ENCODE results near the gene DDX6. TPM values are rescaled to one million over a fixed set of nuclear protein-coding genes. Genes with fewer than 3 reads are reported as not detected.

DDX6 gene
- total and polyA plus RNA-seq, 2 of the 8 experiments (the other 6 are each of a cell fraction or from before 2014, with no cell fraction given) = 29.8 to 181 TPM

DNA sequence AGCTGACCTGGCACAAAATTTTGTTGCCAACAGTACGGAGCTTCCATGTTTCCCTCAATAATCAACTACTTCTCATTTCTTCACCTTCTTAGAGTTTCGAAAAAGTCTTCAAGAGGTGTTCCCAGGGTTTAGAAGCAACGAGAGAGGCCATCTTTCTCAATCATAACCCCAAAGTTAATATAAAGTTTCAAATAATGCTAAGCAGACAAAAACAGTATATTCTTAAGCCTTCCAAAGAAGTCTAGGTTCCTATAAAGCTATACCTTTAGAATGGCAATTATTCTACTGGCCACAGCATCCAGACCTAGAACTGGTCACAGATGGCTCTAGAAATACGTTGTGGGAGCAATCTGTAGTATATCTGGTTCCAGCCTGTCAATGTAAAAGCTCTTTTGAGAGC lies 16.9 kb downstream of the DDX6 start:
- H4K8ac ChIP-seq (ENCODE audit: extremely low read depth, insufficient read depth, low read length) = no peak overlapping the region
- H3K27me3 ChIP-seq (replicated peaks in 1 of 4; ENCODE audit: control insufficient read depth in 3 of 4, extremely low read depth in 1 of 4, insufficient read depth in 3 of 4, low read length in 3 of 4) = no peaks in the 10 kb centered on the region
- H2AK5ac ChIP-seq (ENCODE audit: low read depth, low read length) = no peak overlapping the region
- H2BK5ac ChIP-seq (ENCODE audit: low read depth, low read length) = no peak overlapping the region
- H3K9me3 ChIP-seq (ENCODE audit: insufficient read depth in 2 of 2, low read depth in 1 of 2, low read length in 1 of 2) = no peaks in the 10 kb centered on the region
- H2BK12ac ChIP-seq (ENCODE audit: low read depth, low read length) = no peak overlapping the region
- H3K4me2 ChIP-seq (ENCODE audit: insufficient read depth in 1 of 2, low read depth in 2 of 2, low read length in 2 of 2) = no peak overlapping the region
- H3K4ac ChIP-seq (replicated peaks; ENCODE audit: insufficient read length, low read depth, low read length) = no peak overlapping the region
- H3K79me1 ChIP-seq (ENCODE audit: low read depth, low read length) = peaks cover 7% of the 10 kb centered on the region
- no peak overlapping the region for H3K4me3 ChIP-seq (ENCODE audit: extremely low read depth in 1 of 4, insufficient read depth in 2 of 4, low read depth in 3 of 4, low read length in 4 of 4)
- peaks cover 11 to 96% of the 10 kb centered on the region in 2 experiments for H3K79me2 ChIP-seq (ENCODE audit: control insufficient read depth in 1 of 2, insufficient read depth in 2 of 2, low read length in 2 of 2)
- H4K5ac ChIP-seq (ENCODE audit: insufficient read length, low read depth, low read length) = no peak overlapping the region
- H3K14ac ChIP-seq (ENCODE audit: insufficient read length) = no peak overlapping the region
- POLR2A ChIA-PET (ENCODE audit: partially characterized antibody) = interaction anchor here (0.6 to 3.1 kb wide), 3 partner anchors 12 to 20 kb away, joined by 3 to 17 read pairs (median 3); partner anchors contain the start of gene DDX6
- H2AFZ ChIP-seq (ENCODE audit: low read length) = no peak overlapping the region
- no peak overlapping the region for H3K56ac ChIP-seq (replicated peaks; ENCODE audit: insufficient read length, low read depth, low read length)
- DNase-seq (ENCODE audit: low read depth in 1 of 2, low spot score in 2 of 2) = no peak
- no peaks in the 10 kb centered on the region for H3K23me2 ChIP-seq (ENCODE audit: low read depth, low read length)
- peaks cover 7 to 75% (median 38%) of the 10 kb centered on the region in 4 experiments for H3K36me3 ChIP-seq (ENCODE audit: control insufficient read depth in 2 of 4, insufficient read depth in 4 of 4, low read length in 3 of 4)
- H4K91ac ChIP-seq (replicated peaks; ENCODE audit: insufficient read length, low read length) = no peak overlapping the region
- no peaks in the 10 kb centered on the region for H3K4me1 ChIP-seq (replicated peaks in 1 of 4; ENCODE audit: control insufficient read depth in 3 of 4, insufficient read depth in 4 of 4, low read length in 3 of 4)
- no peak overlapping the region for H2BK15ac ChIP-seq (ENCODE audit: low read length)
- no peak overlapping the region for H2BK120ac ChIP-seq (replicated peaks; ENCODE audit: low read depth, low read length)
- no peak for FAIRE-seq
- H3K23ac ChIP-seq (ENCODE audit: insufficient read length) = no peak overlapping the region
- 97% methylated on average over 4 of the region's 4 CpGs; no CpG with 5 or more reads in 1 of the 2 experiments for WGBS, 2 experiments (ENCODE audit: extremely low coverage in 1 of 2, insufficient coverage in 1 of 2, insufficient read length in 1 of 2, insufficient replicate concordance in 2 of 2, low coverage in 1 of 2, low lambda C conversion rate in 2 of 2, missing lambda C conversion rate in 1 of 2)
- no peak overlapping the region for H3K9ac ChIP-seq (replicated peaks in 1 of 4; ENCODE audit: extremely low read depth in 1 of 4, low read depth in 3 of 4, low read length in 3 of 4)
- no peak overlapping the region for H2BK20ac ChIP-seq (ENCODE audit: low read length)
- no peak overlapping the region for H3K27ac ChIP-seq (ENCODE audit: low read depth, low read length)
- CTCF ChIA-PET (ENCODE audit: partially characterized antibody) = interaction anchor here (0.7 to 1.9 kb wide), 3 partner anchors 9 to 197 kb away, joined by 3 to 4 read pairs (median 3); no protein-coding TSS in a partner anchor
- H4K20me1 ChIP-seq (replicated peaks in 1 of 2; ENCODE audit: control insufficient read depth in 1 of 2, insufficient read depth in 2 of 2, low read length in 2 of 2) = peaks cover 10 to 18% of the 10 kb centered on the region in 2 experiments
- TF ChIP-seq TAF1 (IDR thresholded peaks at IDR 0.05; ENCODE audit: low read depth, low read length) = no peak
- TF ChIP-seq, protein P1, sequence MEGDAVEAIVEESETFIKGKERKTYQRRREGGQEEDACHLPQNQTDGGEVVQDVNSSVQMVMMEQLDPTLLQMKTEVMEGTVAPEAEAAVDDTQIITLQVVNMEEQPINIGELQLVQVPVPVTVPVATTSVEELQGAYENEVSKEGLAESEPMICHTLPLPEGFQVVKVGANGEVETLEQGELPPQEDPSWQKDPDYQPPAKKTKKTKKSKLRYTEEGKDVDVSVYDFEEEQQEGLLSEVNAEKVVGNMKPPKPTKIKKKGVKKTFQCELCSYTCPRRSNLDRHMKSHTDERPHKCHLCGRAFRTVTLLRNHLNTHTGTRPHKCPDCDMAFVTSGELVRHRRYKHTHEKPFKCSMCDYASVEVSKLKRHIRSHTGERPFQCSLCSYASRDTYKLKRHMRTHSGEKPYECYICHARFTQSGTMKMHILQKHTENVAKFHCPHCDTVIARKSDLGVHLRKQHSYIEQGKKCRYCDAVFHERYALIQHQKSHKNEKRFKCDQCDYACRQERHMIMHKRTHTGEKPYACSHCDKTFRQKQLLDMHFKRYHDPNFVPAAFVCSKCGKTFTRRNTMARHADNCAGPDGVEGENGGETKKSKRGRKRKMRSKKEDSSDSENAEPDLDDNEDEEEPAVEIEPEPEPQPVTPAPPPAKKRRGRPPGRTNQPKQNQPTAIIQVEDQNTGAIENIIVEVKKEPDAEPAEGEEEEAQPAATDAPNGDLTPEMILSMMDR (IDR thresholded peaks at IDR 0.05; ENCODE audit: control extremely low read depth in 1 of 3, insufficient read depth in 1 of 3, low read depth in 1 of 3, low read length in 3 of 3) = no peak
- TF ChIP-seq YY1 (IDR thresholded peaks at IDR 0.05; ENCODE audit: low read depth, low read length) = no peak
- no peak for TF ChIP-seq CTBP2 (IDR thresholded peaks at IDR 0.05; ENCODE audit: borderline replicate concordance, insufficient read depth, insufficient read length, low read length)
- no peak for TF ChIP-seq TAF7 (optimal IDR thresholded peaks at IDR 0.05; ENCODE audit: borderline replicate concordance, low read depth, low read length)
- no peak for TF ChIP-seq HDAC2 (IDR thresholded peaks at IDR 0.05; ENCODE audit: borderline replicate concordance in 1 of 2, low read depth in 2 of 2, low read length in 2 of 2)
- TF ChIP-seq JUN (IDR thresholded peaks at IDR 0.05; ENCODE audit: low read depth, low read length) = no peak
- no peak for TF ChIP-seq NRF1 (IDR thresholded peaks at IDR 0.05; ENCODE audit: low read depth, low read length)
- no peak overlapping the region for H3K18ac ChIP-seq (ENCODE audit: extremely low read depth, low read length)
